NOMO-1 (cell line): ENCODE results near the gene ATAD3C.
A peak's percentile ranks its signal among the peaks of the same experiment; 100 is the strongest.
"Not testable (repeated sequence)": the region's sequence is repeated elsewhere in the genome, so short reads cannot be mapped to it uniquely, and the experiment has no call there.

ENCODE experiments used
- DNase-seq, 2 experiments: peaks; one replicate each; lab custom pipeline; 2025; ENCODE audit not compliant: unreplicated experiment in 2 of 2; lab: John Stamatoyannopoulos, UW

Gene ATAD3C

GRCh38 chr1:1468196-1468985, 18.9 kb downstream of the ATAD3C start:
- not testable (repeated sequence) for DNase-seq

GRCh38 chr1:1470626-1471388, 21.3 kb downstream of the ATAD3C start:
- DNase-seq, result peak in 1 of 2 experiments; percentile 25

DNA sequence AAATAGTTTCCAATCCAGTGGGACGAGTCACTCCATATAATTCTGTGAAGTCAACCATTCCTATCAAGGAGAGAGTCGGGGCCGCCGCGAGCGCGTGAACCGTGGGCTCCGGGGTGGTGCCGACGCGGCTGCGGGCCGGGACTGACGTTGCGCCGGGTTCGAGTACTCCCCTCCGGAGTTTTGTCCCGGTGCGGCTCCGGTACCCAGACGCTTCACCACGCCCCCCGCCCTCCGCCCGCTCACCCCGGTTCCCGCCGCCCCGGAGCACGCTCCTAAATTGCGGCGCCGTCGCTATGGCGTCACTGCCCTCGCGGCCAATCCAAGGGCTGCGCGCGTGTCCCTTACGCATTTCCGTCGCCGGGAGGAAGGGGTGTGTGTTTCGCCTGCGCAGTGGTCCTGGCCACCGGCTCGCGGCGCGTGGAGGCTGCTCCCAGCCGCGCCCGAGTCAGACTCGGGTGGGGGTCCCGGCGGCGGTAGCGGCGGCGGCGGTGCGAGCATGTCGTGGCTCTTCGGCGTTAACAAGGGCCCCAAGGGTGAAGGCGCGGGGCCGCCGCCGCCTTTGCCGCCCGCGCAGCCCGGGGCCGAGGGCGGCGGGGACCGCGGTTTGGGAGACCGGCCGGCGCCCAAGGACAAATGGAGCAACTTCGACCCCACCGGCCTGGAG, 22.0 kb downstream of the ATAD3C start, which contains the start of gene ATAD3B:
TSS of gene ATAD3B (plus strand) at position 377 of the 664 bp plus-strand sequence. CDS start at position 497, 120 bp downstream.
- peak; percentile 87 to 93 for DNase-seq

GRCh38 chr1:1472053-1472876, 22.8 kb downstream of the ATAD3C start:
- DNase-seq, result peak in 1 of 2 experiments; percentile 11

DNA sequence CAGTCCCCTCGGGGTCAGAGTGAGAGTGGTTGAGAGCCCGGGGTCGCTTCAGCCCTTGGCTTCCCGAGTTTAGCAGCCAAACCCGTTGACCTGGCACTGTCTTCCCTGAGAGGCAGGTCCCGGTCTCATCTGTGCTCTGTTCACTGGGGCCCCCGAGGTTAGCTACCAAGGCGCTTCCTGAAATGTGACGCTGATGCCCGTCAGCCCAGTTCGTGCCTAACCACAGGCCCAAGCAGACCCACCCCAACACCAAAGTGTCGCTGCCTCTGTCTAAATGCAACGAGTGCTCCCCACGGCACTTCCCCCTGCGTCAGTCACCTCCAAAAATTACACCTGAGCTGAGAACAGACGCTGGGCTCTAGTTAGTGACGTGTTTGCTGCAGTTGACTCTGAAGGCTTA, 26.5 kb downstream of the ATAD3C start:
- not testable (repeated sequence) for DNase-seq

DNA sequence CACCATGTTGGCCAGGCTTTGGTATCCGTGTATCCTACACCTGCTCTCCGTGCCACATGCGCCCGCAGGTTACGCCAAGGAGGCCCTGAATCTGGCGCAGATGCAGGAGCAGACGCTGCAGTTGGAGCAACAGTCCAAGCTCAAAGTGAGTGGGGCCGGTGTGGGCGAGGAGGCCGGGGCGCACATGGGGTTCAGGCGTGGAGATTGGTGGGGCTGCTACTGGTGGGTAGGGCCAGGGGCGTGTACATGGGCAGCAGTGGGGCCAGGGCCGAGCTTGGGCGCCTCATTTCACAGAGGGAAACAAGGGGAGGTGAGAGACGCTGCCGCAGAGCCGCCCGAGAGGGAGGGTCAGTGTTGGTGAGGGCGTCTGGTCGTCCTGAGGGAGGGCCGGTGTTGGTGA, 27.7 kb downstream of the ATAD3C start:
- DNase-seq, result no peak

DNA sequence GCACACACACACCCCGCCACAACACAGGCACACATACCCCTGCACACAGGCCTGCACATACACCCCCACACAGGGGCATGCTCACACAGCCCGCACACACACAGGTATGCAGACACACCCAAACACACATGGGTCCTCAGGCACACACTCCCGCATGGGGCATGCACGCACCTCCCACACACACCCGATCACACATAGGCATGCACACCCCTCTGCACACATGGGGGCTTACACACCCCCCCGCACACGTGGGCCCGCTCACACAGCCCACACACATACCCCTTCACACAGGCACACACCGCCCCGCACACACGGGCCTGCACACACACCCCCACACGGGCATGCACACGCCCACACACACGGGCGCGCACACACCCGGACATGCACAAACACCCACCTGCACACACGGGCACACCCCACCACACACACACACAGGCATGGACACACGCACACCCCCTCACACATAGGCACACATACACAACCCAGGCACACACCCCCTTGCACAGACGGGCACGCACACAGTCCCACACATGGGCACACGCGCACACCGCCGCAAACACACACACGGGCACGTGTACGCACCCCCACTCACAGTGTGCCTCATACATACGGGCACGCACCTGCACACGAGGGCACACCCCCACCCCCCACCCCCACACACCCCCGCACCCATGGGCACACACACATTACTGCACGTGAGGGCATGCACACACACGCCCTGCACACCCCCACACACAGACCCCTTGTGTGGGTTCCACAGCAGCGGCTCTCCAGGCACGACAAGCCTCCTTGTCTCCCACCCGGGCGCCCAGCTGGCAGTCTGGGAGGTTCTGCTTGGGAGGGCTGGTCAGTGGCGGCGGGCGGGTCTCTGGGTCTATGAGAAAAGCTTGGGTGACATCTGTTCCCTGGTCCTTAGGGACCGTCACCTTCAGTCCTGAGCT, 30.3 kb downstream of the ATAD3C start:
- no peak for DNase-seq

DNA sequence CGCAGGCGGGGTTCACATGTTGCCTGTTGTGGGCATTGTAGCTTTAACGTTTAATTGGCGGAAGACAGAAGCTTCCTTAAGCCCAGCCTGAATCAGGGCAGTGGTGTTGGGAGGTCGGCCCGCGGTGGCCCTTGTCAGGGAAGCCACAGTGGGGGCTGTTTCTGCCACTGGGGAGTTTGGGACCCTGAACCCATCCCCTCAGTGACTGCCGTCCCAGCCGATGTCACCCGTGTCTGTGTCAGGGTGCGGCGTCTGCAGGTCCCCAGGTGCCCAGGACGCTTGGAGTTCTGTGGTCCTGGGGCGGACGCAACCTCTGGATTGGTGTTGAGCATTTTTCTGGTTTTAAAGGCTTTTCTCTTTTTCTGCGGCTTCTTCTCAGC, 31.0 kb downstream of the ATAD3C start:
- not testable (repeated sequence) for DNase-seq

GRCh38 chr1:1481811-1482210, 32.3 kb downstream of the ATAD3C start:
- not testable (repeated sequence) for DNase-seq

DNA sequence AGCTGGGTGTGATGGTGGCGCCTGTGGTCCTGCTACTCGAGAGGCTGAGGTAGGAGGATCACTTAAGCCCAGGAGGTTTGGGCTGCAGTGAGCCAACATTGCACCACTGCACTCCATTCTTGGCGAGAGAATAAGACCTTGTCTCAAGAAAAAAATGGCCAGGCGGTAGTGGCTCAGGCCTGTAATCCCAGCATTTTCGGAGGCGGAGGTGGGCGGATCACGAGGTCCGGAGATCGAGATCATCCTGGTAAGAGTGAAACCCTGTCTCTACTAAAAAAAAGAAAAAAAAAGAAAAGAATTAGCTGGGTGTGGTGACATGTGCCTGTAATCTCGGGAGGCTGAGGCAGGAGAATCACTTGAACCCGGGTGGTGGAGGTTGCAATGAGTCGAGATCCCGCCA, 33.4 kb downstream of the ATAD3C start:
- no peak for DNase-seq

DNA sequence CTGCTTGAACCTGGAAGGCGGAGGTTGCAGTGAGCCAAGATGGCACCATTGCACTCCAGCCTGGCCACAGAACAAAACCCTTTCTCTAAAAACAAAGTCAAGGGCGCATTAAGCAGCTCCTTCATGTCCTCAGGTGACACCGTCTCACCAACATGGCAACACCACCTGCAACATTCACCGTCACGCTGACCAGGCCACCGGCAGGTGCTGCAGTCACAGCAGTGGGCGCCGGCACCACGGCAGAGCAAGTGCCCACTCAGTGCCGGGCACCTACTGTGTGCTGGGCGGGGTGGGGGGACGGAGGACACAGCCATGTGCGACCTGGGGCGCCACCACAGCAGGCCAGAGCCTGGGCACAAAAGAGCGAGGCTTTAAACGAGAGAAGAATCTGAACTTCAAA, 34.2 kb downstream of the ATAD3C start:
- no peak for DNase-seq

DNA sequence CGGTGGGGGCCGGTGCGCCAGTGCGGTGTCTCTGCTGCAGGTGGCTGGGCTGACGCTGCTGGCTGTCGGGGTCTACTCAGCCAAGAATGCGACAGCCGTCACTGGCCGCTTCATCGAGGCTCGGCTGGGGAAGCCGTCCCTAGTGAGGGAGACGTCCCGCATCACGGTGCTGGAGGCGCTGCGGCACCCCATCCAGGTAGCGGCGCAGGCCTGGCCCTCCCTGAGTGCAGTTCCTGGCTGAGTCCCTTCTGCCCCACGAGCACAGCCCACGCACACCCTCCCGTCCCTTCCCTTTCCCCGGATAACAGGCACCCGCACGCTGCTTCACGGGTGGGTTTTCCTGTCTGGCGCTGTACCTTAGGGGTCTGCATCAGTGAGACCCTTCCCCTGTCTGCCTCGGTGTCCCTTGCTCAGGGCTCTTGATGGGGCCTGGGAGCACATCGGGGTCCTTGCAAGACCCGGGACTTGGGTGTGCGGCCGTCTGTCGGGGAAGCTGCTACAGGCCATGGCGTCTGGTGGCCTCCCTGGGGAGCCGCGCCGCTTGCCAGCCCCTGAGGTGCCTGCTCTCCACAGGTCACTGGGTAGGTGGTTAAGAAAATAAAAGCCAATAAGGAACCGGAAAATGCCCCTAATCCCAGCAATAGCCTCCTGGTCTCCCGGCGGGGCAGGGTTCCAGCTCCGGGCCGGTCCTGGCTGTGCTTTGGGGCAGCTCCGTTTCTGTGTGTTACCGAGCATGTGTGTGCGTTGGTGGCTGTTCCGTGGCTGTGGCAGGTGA, 35.7 kb downstream of the ATAD3C start:
- DNase-seq, result not testable (repeated sequence)

GRCh38 chr1:1485755-1486317, 36.3 kb downstream of the ATAD3C start:
- not testable (repeated sequence) for DNase-seq

DNA sequence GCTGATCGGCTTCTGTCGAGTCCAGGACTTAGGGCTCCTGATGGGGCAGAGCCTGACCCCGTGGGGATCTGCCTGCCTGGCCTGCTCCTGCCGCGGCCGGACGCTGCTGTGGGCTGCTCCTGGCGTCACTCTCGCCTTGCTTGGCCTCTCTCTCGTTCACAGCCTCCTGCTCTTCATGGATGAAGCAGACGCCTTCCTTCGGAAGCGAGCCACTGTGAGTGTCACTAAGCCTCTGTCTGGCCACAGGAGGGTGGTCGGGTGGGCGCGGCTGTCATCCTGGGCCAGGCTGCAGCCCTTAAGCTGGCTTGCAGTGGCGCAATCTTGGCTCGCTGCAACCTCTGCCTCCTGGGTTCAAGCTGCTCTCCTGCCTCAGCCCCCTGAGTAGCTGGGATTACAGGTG, 38.2 kb downstream of the ATAD3C start:
- no peak for DNase-seq

- no peak for DNase-seq
Observed at GRCh38 chr1:1489231-1489630, 39.7 kb downstream of the ATAD3C start.

- no peak for DNase-seq
Observed at GRCh38 chr1:1489861-1490260, 40.4 kb downstream of the ATAD3C start.

- DNase-seq, result no peak
Observed at GRCh38 chr1:1490633-1491230, 41.2 kb downstream of the ATAD3C start.

DNA sequence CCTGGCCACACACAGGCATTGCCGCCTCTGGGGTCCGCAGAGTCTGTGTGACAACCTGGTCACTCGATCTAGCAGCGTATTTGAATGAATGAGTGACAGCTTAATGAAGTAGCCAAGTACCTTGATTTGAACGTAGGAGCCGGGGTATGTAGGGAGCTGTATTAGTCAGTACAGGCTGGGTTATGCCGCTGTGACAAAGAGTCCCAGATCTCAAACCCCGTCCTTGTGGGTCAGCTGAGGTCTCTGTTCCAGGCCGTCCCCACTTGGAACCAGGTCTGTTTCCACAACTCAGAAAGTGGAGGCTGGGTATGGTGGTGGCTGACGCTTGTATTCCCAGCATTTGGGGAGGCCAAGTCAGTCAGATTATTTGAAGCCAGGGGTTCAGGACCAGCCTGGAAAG, 42.1 kb downstream of the ATAD3C start:
- DNase-seq, result no peak
